ENCODE results near the gene SH3RF1.

SH3RF1 gene

GRCh38 chr4:169133932-169134331 lies 136.8 kb downstream of the SH3RF1 start:
- DNase-seq (ENCODE audit: low read depth, low spot score): no peak

- DNase-seq (ENCODE audit: low read depth, low spot score): no peak
Observed at GRCh38 chr4:169132561-169133305, 138.0 kb downstream of the SH3RF1 start.

- DNase-seq (ENCODE audit: low read depth, low spot score): no peak
Observed at GRCh38 chr4:169131556-169132208, 139.1 kb downstream of the SH3RF1 start.

- DNase-seq (ENCODE audit: low read depth, low spot score): no peak
Observed at GRCh38 chr4:169128902-169129301, 141.9 kb downstream of the SH3RF1 start.

GRCh38 chr4:169127314-169127713 lies 143.4 kb downstream of the SH3RF1 start:
- no peak for DNase-seq (ENCODE audit: low read depth, low spot score)

GRCh38 chr4:169124661-169125060 lies 146.1 kb downstream of the SH3RF1 start:
- DNase-seq (ENCODE audit: low read depth, low spot score): no peak

GRCh38 chr4:169122422-169122821 lies 148.3 kb downstream of the SH3RF1 start:
- DNase-seq (ENCODE audit: low read depth, low spot score): no peak

GRCh38 chr4:169121861-169122382 lies 148.8 kb downstream of the SH3RF1 start:
- no peak for DNase-seq (ENCODE audit: low read depth, low spot score)

- DNase-seq (ENCODE audit: low read depth, low spot score): no peak
Observed at GRCh38 chr4:169120624-169121023, 150.1 kb downstream of the SH3RF1 start.

GRCh38 chr4:169119536-169119935 lies 151.2 kb downstream of the SH3RF1 start:
- DNase-seq (ENCODE audit: low read depth, low spot score): no peak

GRCh38 chr4:169117591-169118081 lies 153.1 kb downstream of the SH3RF1 start:
- no peak for DNase-seq (ENCODE audit: low read depth, low spot score)

- no peak for DNase-seq (ENCODE audit: low read depth, low spot score)
Observed at GRCh38 chr4:169116270-169116901, 154.4 kb downstream of the SH3RF1 start.

- DNase-seq (ENCODE audit: low read depth, low spot score): no peak
Observed at GRCh38 chr4:169115897-169116254, 154.9 kb downstream of the SH3RF1 start.

- DNase-seq (ENCODE audit: low read depth, low spot score): no peak
Observed at GRCh38 chr4:169115144-169115896, 155.4 kb downstream of the SH3RF1 start.

GRCh38 chr4:169114341-169114974 lies 156.3 kb downstream of the SH3RF1 start:
- no peak for DNase-seq (ENCODE audit: low read depth, low spot score)

- no peak for DNase-seq (ENCODE audit: low read depth, low spot score)
Observed at GRCh38 chr4:169110633-169111032, 160.1 kb downstream of the SH3RF1 start.

GRCh38 chr4:169109035-169109675 lies 161.6 kb downstream of the SH3RF1 start:
- DNase-seq (ENCODE audit: low read depth, low spot score): no peak

- DNase-seq (ENCODE audit: low read depth, low spot score): no peak
Observed at GRCh38 chr4:169108303-169108702, 162.5 kb downstream of the SH3RF1 start.

- no peak for DNase-seq (ENCODE audit: low read depth, low spot score)
Observed at GRCh38 chr4:169107528-169107927, 163.2 kb downstream of the SH3RF1 start.

- DNase-seq (ENCODE audit: low read depth, low spot score): no peak
Observed at GRCh38 chr4:169106696-169107229, 164.0 kb downstream of the SH3RF1 start.
